T-helper 1 cell (primary cell): Measurements from ENCODE around the gene SEC14L6.
"Not testable (repeated sequence)": the region's sequence is repeated elsewhere in the genome, so short reads cannot be mapped to it uniquely, and the experiment has no call there.

Experiments used
- DNase-seq, 5 donors: peaks; one replicate each; pipeline ENCODE4 v3.0.0-alpha.2; 2012 to 2020
- total RNA-seq, 4 donors: gene quantifications; one replicate each; lab custom pipeline; 2026; lab: John Stamatoyannopoulos, UW

The SEC14L6 gene
- 0 to 0.30 (median 0.04) reads per million in 4 donors for total RNA-seq

DNA sequence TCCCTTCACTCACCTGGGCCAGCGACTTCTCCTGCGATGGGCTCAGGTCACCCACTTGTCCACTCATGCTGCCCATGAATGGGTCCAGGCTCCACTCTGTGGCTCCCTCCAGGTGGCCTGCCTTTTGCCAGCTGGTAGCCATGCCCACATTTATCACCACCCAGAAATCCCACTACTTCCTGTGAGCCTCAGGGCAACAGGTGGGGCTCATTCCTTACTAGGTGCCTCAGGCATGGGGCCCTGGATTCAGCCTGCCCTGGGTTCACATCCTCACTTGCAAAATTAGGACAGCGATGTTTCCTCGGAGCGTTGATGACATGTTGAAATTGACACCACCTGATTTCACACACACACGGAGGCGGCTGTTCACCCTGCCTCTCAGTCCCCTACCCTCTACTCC lies at the start of gene SEC14L6:
SEC14L6 (minus strand) TSS at position 126 of the 400 bp plus-strand sequence; CDS start at position 67, 59 bp downstream.
- DNase-seq, result no peak

DNA sequence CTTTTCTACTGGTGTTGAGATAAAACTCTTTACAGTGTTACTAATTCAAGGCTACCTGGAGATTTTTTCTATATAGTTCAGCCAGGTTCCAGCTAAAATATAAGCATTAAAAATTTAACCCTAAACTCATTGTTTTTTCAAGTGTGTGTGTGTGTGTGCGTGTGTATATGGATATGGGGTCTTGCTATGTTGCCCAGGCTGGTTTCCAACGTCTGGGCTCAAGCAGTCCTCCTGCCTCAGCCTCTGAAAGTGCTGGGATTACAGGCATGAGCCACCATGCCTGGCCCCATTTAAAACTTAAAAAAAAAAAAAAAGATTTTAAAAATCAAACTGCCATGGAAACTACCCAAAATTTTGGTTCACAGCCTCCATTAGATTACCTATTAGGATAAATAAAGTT lies 49.7 kb upstream of the SEC14L6 start:
- DNase-seq, result no peak

DNA sequence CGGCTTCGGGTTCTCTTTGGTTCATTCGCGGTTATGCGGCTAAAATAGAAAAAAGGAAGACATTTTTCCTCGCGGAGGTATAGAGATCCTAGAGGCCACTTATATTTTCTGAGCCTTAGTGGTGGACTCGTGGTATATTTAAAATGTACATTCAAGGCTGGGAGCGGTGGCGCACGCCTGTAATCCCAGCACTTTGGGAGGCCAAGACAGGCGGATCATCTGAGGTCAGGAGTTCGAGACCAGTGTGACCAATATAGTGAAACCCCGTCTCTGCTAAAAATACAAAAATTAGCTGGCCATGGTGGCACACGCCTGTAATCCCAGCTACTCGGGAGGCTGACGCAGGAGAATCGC lies 45.8 kb upstream of the SEC14L6 start:
- DNase-seq, result not testable (repeated sequence)

DNA sequence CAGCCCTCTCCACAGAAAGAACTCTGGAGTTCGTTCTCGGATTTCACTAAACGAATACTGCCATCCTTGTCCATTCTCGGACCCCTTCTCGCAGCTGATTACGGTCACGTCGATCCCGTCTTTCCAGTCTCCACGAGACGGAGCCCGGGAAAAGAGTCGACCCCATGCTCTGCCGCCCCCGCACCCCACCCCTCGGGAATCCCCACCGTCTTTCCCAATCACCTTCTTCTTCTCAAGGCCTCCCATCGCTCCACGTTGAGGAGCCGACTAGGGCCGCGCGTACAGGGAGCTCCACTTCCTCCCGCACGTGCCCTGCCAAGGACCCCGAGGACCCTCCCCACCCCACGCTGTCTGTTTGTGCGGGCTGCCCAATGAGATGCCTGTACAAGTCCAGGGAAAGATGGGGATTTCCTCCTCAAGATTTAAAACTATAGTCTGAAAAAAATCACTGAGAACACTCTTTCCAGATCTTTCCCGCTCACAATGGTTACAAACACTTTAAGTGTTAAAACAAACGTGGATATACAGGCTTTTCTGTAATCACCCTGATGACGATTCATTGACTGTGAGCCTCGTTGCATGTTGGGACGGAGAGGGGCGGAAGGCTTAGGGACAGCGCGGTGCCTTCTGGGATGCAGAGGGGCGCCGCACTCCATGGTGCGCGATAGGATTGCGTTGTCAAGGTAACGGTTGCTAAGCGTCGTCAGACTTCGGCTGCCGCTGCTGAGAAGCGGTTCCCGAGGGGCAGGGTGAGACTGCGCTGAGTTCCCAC lies 45.2 kb upstream of the SEC14L6 start, which contains the start of gene PES1:
PES1 (minus strand) TSS at position 323 of the 772 bp plus-strand sequence; CDS start at position 246, 77 bp downstream.
- peak; percentile 87 to 98 (median 91) for DNase-seq

DNA sequence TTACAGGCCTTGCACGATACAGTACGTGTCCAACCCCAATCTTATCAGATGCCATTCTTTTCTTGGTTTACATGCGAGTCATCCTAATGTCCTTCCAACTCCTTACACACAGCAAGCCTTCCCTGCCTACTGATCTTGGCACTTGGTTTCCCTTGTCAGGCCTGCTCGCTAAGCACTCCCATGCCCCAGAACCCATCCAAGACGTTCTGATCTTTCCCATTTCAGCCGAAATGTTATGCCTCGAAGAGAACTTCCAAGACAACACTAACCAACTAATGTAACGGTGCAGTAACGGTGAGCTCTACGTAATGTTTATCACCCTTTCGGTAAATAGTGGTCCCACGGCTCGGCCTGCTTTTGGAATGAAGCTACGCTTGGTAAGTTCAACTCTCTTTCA lies 44.6 kb upstream of the SEC14L6 start:
- no peak for DNase-seq

DNA sequence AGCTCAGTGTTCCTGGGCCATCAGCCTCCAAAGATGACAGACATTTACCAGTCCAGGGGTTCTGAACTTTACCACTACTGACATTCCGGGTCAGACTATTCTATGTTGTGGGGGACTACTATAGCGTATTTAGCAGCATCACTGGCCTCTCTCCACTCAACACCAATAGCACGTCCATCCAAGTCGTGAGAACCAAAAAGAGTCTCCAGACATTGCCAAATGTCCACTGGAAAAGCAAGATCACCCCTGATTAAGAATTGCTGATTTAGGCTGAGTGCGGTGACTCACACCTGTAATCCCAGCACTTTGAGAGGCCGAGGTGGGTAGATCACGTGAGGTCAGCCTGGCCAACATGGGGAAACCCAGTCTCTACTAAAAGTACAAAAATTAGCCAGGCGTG lies 39.9 kb upstream of the SEC14L6 start:
- no peak for DNase-seq

DNA sequence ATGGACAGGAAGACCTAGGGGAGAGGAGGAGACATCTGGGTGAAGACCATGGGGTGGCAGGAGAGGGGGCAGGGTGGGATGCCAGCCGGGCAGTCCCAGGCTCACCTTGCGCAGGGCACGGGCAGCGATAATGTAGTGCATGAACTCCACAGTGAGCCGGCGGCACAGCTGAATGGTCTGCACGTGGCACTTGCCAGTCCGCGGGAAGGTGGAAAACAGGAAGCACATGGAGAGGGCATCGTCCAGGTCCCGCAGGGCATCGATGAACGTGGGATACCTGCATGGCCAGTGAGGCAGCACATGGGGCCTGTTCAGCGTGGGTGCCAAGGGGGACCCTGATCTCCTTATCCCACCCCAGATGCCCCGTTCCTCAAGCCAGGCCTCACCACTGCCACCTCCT lies 37.9 kb upstream of the SEC14L6 start:
- DNase-seq, result no peak

DNA sequence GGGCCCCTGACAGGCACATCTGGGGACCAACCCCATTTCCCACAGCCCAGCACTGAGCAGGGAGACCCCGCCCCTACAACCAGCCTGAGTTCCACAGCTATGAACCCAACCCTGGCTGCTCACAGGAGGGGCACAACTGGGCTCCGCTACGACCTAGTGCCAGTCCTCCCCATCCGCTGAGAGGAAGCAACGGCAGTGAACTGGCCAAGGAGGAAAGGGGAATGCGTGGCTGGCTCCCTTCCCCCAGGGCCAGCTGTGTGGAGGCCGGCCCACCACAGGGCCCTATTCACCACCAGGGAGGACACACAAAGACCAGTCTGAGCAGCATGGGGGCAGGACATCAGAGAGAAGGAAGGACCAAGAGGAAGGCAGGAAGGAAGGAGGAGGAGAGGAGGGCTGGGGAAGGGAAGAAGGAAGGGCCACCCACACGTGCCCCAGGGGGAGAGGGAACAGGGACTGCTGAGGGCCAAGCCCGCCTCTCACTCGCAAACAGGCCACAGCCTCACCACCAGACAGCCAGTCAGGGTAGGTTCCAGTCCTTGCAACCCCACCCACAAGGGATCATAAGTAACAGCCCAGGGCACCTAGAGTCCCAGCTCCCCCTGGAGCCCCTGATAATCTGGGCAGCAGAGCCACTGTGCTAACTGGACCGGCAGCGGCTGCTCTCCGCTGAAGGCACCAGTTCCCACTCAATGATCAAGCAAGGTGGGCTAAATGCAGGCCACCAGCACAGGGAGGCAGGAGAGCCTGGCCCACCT lies 36.4 kb upstream of the SEC14L6 start:
- no peak for DNase-seq

DNA sequence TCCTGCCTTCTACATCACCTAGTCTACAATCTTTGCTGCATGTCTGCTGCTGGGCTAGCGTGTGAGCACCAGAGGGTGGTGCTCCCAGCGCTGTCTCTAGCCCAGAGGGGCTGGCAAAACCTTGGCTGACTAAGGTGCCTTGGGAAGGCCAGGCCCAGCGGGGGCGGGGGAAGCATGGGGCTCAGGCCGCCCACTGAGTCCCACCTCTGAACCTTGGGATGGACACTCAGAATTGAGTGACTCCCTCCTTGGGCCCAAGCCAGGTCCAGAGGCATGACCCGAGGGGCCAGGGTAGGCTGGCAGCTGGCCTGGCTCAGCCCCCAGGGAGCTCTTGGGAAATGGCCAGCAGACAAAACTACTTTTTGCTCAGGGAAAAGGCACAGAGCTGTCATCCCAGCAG lies 35.5 kb upstream of the SEC14L6 start:
- no peak for DNase-seq

DNA sequence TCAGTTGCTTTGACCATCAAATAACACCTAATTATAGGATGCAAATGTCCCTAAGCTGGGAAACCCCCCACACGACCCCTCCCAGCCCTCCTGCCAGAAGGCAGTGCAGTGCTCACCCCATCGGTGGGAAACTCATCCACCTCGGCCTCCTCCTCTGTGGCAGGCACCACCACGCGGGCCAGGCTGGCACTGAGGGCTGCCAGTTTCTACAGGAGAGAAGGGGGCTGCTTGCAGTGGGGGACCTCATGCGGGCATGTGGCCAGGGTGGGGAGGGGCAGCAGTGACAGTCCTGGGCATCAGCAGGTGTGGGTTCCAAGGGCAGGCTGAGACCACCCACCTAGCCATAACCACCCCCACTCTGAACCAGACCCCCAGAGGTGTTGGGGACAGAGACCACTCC lies 34.4 kb upstream of the SEC14L6 start:
- DNase-seq, result no peak

DNA sequence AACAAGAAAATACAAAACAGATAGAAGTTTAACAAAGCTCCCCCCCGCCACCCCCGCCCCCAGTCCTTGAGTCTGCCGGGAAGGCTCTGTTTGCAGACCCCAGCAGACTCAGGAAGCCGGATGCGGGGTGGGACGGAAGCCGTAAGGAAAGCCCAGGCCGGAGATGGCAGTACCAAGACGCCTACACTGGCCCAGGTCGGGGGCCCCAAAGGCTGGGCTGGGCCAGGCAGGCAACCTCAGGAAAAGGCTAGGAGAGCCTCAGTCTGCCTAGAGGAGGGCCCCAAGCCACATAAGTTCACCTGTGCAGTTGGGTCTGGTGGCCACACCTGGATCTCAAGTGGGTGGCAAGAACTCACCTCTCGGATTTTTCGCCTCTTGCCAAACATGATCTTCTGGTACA lies 31.9 kb upstream of the SEC14L6 start:
- no peak for DNase-seq

DNA sequence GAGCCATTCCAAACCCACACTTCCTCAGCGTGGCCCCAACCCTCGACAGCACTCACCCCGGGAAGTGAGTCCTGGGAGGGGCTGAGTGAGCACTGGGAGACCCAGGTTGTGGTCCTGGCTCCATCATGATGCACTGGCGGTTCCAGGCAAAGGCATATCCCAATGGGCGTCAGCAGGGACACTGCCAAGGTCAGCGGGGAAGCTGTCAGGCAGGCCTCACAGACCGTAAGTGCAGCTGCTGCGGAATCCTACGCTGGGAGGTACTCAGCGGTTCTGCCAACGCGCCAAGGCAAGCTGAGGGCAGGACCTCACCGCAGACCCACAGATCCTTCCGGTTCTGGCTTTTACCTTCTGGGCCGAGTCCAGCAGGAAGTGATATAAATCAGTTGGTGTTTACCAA lies 29.3 kb upstream of the SEC14L6 start:
- DNase-seq, result no peak

DNA sequence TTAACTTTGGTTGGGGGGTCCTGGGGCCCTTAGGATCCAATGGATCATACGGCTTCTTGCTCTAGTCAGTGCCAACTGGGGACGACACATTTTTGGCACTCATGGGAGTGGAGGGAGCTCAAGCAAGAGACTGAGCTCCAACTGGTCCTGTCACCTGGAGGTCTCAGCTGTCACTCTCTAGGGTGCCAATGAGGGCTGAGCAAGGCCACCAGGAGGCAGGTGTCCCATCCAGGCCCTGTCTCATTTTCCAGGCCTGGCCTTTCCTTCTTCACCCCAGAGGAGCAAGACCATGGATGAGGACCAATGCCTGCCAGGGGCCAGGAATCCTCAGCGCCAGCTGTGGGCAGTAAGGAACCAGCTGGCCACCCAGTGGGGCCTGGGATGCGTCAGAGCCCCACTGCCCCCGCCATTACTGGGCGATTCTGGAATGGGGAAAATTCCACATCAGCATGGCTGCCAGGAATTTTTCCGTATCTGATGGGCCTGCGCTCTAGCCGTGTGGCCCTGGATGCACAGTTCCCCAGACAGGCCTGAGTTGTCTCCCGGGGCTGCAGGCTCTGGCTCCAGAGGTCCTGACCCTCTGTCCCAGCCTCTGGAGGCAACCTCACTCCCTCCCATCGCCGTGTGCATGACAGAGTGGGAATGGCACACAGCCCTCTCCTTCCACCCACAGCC lies 28.6 kb upstream of the SEC14L6 start:
- no peak for DNase-seq

DNA sequence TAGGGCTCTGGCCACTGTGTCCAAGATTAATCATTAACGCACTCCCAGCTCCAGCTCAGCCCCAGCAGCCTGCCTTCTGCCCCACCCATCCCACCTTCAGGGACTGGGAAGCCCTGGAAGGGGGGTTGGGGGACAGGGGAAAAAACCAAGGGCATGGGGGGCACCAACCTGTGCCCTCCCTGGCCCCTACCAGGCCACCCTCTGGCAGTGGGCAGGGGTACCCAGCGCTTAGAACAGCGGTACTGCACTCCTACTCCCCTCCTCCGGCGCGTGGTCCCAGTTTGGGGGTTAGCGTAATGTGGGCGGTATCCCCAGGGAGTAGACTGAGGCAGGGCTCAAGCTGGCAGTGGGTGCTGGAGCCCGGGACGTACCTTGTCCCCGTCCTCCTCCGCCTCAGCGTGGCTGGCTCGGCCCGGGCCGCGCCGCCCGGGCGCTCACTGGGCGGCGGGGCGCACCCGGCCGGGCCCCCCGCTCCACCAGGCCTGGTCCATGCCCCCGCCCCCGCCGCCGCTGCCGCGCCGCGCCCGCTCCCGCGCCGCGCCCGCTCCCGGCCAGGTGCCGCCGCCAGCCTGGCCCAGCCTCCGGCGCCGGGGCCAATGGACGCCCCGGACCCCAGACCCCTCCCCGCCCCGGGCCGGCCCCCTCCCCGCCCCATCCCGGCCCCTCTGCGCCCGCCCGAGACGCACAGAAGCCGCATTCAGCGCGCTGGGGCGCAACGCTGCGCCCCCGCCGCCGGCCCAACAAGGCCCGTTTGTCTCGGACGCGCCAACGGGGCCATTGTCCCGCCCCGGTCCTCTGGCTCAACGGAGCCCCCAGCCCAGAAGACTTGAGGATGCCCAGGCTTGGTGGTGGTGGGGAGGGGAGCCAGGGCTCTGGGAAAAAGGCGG lies 27.8 kb upstream of the SEC14L6 start, which contains the start of gene GAL3ST1:
GAL3ST1 (minus strand) TSS at position 571 of the 887 bp plus-strand sequence. CDS start 17,273 bp downstream, outside the sequence.
- no peak for DNase-seq

DNA sequence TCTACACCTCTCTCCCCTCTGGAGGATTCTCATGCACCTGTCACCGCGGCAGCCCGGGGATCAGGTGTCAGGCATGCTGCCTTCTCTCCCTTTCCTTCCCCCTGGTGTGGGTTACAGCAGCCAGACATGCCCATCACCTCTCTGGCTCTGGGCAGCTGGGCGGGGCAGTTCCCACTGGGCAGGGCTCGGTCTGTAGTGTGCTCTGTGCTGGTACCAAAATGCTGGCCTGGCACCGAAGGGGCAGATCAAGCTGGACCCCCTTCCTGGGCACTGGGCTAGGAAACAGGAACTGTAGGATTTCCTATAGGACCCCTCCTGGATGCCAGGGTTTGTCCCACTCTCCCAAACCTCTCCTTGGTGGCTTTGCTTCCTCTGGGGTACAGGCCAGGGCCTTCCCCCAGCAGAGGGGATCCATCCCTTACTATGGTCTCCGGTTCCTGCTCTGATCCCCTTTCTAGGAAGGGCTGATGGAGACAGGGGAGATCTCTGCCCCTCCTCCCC lies 27.1 kb upstream of the SEC14L6 start:
- DNase-seq, result no peak

DNA sequence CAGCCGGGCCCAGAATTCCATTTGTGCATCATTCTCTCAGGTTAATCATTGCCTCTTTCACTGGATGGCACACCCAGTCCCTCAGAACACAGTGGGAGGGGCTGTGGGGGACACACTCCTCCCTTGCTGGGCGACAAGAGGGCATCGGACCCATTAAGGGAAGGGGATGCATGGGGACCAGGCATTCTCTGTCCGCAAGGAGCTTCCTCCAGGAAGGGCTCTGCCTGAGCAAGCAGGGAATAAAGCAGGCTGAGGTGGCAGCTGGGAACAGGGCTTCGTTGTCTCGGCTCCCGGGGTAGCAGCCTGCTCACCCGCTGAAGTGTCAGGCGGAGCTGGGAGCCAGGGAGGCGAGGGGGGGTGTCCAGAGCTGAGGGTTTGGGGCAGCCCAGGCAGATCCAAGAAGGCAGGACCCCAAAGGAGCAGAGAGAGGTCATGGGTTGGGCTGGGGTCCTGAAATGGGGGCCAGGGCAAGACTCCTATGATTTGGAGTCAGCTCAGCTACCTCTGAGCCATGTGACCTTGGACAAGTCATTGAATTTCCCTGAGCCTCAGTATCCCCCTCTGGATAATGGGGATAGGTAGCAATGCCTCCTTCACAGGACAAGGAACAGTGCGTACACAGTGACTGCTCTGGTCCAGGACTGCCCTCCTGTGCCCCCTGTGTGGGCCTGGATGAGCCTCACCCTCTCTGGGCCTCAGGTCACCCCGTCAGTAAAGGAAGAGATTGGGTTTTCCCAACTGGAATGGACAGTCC lies 26.5 kb upstream of the SEC14L6 start:
- no peak for DNase-seq

DNA sequence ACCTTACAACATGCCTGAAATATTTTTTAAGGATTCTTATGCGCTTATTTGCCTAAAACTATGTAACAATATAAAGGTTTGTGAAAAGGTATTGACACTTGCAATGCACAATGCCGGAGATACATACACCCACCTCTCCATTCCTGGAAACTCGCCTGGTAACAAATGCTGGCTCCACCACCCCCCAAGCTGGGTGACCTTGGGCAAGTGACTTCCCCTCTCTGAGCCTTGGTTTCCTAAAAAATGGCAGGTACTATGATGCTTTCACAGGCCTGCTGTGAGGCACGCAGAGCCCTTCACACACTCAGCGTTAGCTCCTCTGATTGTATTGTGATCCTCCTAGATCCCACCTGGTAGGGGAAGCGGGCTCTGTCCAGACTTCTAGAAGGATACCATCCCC lies 25.7 kb upstream of the SEC14L6 start:
- no peak for DNase-seq

DNA sequence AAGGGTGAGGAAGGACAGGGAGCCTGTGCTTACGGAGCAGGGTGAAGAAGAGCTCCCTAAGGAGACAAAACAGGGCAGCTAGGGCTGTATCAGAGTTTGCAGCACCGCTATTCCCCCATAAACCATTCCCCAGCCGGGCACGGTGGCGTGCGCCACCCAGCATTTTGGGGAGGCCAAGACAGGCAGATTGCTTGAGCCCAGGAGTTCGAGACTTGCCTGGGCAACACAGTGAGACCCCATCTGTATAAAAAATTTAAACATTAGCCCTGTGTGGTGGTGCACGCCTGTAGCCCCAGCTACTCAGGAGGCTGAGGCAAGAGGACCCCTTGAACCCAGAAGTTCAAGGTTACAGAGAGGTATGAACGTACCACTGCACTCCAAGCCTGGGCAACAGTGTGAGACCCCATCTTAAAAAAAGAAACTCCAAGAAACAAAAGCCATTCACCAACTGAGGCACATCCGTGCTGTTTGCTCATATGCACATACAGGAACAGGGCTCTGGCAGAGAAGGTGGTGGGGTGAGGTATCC lies 23.2 kb upstream of the SEC14L6 start:
- no peak for DNase-seq

DNA sequence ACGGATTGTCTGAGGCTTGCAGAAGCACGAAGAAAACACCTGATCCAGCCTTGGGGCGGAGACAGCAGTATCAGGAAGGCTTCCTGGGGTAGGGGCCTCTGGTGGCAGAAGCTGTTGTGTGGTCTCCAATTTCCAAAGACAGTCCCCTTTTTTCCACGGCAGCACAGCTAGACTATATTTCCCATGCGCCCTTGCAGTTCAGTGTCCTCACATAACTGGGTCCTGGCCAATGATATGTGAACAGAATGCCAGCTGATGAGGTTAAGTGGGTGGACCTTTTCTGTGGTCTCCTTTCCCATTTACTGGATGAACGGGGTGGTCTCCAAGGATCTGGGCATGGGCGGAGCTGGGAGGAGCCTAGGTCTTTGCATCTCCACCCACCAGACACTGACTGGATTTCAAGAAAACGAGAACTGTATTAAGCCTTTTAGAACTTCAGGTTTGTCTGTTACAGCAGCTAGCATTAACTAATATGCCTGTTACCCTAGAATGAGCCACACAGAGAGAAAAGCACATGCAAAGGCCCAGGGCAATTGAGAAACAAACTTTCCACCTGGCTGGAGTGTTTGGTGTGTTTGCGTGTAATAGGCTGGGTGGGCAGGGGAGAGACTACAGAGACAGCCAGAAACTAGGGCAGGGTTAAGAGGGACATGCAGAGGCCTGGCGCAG lies 21.7 kb upstream of the SEC14L6 start:
- DNase-seq, result no peak

DNA sequence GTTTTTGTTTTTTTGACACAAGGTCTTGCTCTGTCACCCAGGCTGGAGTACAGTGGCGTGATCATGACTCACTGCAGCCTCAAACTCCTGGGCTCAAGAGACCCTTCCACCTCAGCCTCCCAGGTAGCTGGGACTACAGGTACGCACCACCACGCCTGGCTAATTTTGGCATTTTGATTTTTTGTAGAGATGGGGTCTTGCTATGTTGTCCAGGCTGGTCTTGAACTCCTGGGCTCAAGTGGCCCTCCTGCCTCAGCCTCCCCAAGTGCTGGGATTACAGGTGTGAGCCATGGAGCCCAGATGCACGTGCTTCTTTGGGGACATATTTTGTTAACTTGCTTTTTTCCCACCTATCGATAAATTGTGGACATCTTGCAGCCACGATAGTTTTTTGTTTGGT lies 20.7 kb upstream of the SEC14L6 start:
- DNase-seq, result not testable (repeated sequence)
